LHCN-M2 (cell line): Measurements from ENCODE around the gene MRE11. TPM values are rescaled to one million over a fixed set of nuclear protein-coding genes. Genes with fewer than 3 reads are reported as not detected.

Experiments
- DNase-seq: peaks from one replicate; pipeline ENCODE4 v3.0.0-alpha.2; 2012; ENCODE audit warnings: low read depth
- polyA plus RNA-seq: library from polyadenylated mRNA; unstranded; fragments of >200 nt; gene quantifications from one replicate; pipeline ENCODE4 v1.2.1, GENCODE V29; 2012; ENCODE audit warnings: missing spikeins
- total RNA-seq: library from RNA; depleted of rRNA; stranded (reverse); fragments of >200 nt; gene quantifications from 2 replicates; pipeline ENCODE4 v1.2.3, GENCODE V29; 2014; rRNA removed

Gene MRE11
- 12.9 and 19.0 TPM in 2 replicates for total RNA-seq
- 4.5 TPM for polyA plus RNA-seq

DNA sequence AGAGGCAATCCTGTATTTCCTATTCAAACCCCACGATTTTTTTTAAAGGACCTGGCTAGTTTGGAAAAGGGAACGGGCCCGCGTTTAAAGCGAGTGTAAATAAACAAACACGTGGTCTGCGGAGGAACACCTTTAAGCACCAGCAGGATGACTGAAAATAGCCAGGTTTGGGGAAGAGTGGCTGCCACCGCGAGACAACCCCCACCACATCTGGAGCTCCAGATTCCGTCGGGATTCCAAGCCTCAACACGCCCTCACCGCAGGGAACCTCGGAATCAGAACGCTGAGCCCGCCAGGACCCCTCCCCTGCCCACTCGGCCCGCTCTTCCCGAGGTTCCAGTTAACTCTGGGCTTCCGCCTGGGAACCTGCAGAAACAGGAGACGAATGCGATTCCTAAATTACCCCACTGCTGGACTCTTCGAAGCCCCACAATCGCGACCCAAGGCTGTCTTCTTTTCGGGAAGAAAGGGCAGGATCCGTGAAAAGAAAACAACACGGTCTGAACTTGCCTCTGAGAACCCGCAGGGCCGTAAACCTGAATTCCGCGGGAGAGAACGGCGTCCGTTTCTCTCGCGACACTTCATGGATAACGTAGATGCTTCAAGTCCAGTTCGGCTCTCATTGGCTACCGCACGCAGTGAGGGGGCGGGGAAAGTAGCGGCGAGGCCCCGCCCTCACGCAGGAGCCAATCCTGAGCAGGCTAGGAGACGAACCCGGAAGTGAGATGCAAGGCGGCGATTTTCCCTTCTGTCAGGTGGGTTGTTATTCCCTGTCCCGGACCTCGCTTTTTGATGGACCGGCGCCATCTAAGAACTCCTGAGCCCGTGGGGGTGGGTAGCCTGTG lies at the start of gene MRE11, which contains the start of gene ANKRD49:
Gene MRE11, minus strand, starts transcription at position 564 of the 845 bp plus-strand sequence. CDS start 1,043 bp downstream, outside the sequence.
Gene ANKRD49, plus strand, starts transcription at position 704 of the 845 bp plus-strand sequence. CDS start 2,710 bp downstream, outside the sequence.
- DNase-seq: peak; percentile 96

GRCh38 chr11:94539420-94539819 lies 45.8 kb upstream of the MRE11 start:
- DNase-seq: no peak

DNA sequence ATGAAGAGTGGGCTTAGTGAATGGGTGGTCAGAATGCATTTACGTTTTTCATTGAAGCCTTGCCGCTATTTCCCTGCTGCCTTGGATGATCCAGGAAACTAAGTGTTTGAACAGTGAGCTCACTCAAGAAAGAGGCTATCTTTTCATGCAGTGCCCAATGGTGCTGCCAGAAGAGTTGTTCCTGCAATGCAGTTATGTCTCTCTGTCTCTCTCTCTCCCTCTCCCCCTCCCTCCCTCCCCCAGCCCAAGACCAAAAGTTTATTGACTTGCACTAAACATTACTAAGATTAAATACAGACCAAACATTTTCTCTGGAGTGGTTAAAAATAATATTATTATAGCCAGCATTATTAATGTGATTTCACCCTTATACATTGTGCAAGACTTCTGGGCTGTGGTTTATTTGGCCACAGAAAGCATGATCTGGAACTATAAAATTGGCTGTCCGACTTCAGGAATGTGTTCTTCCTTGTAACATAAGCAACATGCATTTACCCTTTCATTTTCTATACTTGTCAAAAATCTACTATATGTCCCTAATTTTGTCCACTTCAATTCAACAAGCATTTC lies 43.5 kb upstream of the MRE11 start:
- peak; percentile 46 for DNase-seq

GRCh38 chr11:94536386-94536785 lies 42.7 kb upstream of the MRE11 start:
- DNase-seq: no peak

GRCh38 chr11:94533696-94534630 lies 40.3 kb upstream of the MRE11 start:
- DNase-seq: no peak

DNA sequence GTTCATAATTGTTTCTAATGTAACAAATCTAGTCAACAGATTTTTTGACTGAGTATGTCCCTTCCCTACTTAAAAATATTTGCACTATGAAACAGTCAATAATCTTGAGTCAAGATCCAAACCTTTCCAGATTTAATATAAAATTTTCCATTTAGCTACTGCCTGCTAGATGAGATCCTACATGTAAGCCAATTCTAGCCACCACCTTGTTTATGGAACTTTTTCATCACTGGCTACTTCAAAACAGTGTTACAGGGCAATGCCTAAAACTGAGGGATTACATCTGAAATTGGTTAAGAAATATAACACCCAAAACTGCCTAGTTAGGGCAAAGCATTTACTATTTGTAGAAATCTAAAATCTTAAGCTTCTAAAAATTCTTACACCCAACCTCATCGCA lies 39.6 kb upstream of the MRE11 start:
- no peak for DNase-seq

- no peak for DNase-seq
These were observed 38.6 kb upstream of the MRE11 start for GRCh38 chr11:94532211-94532610.

DNA sequence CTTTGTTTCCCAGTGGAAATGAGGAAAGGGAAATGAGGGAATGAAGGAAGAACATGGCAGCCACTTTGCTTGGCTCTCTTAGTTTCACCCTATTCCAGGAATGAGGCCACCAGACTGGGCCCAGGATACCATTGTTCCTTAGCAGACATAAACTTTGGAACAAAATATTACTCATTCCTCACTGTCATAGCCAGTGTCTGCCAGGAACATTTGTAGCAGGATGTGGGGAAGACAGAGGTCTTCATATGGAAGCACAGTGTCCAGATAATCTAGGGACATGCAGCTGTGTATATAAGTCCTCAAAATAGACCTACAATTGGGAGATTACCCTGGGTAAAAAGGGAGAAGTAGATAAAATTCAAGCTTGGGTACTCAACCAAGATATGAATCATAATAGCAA lies 34.9 kb upstream of the MRE11 start:
- peak; percentile 34 for DNase-seq

GRCh38 chr11:94526645-94527438 lies 33.2 kb upstream of the MRE11 start:
- no peak for DNase-seq

DNA sequence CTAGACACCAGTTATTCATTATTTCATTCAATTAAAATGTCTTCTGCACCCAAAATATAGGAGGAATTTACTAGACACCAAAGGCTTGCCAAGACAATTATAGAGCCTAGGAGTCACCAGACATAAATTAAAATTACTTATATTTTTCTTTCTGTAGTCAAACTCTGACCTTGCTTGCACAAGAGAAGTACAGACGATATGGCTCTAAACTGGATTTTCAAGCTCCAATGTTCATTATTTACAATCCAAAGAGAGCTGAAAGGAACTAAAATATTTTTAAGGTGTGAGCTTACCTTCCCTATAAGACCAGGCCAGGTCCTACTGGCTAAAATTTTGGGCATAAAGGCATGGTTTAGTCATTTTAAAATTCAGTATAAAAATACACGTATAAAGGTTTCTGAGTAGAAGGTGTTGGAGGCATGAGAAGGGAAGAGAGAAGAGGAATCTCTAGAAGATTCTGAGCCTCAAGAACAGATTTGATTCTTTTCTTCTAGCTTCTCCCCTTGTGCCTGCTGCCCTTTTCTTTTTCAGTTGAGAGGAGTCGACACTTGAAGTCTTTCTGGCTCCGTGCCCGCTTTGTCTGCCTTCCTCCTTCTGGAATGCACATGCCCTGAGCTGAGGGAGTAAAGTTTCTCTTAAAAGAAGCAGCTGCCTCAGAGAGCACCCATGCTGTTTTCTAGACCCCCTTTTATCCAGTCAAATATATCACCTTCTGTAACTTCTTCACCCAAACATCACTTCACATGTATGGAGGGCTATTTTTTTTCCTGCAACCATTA lies 32.1 kb upstream of the MRE11 start:
- peak; percentile 78 for DNase-seq

DNA sequence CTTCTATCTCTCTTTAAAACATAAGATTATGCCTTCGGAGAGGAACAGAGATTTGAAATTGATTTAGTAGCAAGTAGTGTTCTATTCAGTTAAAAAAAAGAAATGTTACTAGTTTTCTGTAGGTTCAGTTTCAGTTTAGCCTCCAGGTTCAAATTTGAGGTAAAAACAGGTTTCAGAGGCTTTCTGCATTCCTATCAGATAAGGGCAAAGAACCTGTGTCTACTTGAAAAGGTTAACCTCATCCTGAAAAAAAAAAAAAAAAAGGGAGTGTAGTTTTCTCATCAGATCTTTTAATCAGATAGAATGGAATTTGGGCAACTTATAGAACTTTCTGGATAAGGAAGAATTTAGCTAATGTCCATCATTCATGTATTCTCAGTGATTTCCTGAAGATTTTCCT lies 30.7 kb upstream of the MRE11 start:
- no peak for DNase-seq

DNA sequence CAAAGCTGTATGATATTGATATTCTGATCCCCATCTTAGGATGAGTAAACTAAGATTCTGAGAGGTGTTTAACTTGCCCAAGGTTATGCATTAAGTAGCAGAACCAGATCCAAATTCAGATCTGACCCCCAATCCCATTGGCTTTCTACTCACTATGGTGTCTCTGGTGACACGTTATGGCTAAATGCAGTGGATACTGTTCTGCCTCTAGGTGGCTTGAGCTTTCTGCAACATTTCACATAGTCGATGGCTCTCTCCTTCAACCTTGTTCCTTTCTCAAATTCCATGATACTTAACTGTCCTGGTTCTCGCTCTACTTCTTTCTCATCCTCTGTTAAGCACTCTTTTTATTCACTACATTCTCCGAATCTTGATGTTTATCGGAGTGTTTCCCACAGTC lies 28.0 kb upstream of the MRE11 start:
- DNase-seq: no peak

- DNase-seq: peak; percentile 20
These were observed 25.9 kb upstream of the MRE11 start for GRCh38 chr11:94519478-94520084.

DNA sequence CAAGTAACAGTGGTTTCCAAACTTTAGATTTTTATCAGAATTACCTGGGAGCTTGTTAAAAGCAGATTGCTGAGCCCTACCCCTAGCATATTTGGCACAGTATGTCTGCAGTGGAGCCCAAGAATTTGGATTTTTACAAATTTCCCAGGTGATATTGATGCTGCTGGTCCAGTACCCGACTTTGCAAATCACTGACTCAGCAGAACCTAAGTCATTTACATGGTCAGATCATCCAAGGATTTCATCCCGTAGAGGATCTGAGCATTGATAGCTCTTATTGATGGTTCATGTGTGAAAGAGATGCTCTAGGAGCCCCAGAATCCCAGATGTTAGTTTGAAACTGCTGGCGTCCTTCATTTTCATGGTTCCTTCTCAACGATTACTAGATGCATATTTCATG lies 24.7 kb upstream of the MRE11 start:
- no peak for DNase-seq

- no peak for DNase-seq
These were observed 23.1 kb upstream of the MRE11 start for GRCh38 chr11:94516725-94517124.

- DNase-seq: no peak
These were observed 21.8 kb upstream of the MRE11 start for GRCh38 chr11:94515398-94515797.

DNA sequence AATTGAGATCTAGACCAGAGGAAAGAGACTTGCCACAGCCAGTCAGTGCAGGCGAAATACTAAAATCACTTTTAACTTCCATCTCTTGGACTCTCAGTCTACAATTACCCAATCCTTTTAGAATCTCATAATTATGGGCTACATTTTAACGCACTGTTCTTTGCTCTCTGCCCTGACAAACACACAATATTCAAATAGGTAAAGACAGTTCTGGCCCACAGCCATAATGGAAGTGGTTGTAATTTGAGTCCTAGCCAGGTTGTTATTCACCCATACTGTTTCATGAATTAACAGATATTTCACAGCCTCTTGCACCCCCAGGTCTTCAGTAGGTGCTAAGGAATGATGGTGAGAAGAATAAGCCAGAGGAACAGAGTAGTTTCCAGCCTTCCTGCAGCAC lies 19.4 kb upstream of the MRE11 start:
- DNase-seq: no peak

DNA sequence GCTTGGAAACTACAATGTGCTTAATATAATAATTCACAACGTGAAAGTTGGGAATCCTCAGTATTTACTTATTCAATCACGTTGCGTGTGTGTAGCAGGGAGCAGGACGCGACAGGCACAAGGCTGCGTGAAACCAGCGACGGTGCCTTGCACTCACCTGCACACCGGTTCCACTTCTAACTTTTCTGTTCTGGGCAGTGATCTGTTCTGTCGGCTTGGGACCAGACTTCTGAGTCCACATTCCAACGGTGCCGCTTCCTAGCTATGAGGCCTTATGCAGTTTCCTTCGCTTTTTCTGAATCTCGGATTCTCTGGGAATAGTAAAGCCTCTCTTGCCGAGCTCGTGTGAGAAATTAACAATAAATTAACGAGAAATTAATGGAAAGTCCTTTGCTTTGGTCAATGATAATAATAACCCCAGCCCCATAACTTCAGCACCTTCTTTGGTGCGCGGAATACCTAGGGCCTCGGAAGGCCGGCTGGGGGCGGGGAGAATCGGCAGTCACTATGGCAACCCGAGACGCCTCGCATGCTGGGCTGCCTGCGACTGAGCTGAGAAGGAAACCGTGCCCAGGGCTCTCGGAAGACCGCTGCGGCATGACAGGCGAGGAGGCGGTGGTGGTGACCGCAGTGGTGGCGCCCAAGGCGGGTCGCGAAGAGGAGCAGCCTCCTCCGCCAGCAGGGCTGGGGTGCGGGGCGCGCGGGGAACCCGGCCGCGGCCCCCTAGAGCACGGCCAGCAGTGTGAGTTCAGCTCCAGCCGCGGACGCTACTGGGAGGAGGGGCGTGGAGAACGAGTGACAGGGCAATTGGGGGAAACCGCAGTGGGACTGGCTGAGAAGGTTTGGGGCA lies 18.5 kb upstream of the MRE11 start, which contains the start of gene C11orf97:
Gene C11orf97, plus strand, starts transcription at position 530 of the 850 bp plus-strand sequence. Its CDS starts 68 bp downstream, at position 598.
- peak; percentile 23 for DNase-seq

GRCh38 chr11:94507485-94507884 lies 13.8 kb upstream of the MRE11 start:
- no peak for DNase-seq
